Smooth muscle cell (in vitro differentiated cells): ENCODE results near the gene ING2. TPM values are rescaled to one million over a fixed set of nuclear protein-coding genes. Genes with fewer than 3 reads are reported as not detected.

Source experiments
- polyA plus RNA-seq: library from polyadenylated mRNA; unstranded; fragments of >200 nt; fragmentation: Nextera tagmentation; extraction: Ambion mirVana; gene quantifications from 2 replicates; pipeline ENCODE4 v1.2.1, GENCODE V29; 2016
- total RNA-seq: library from RNA; depleted of rRNA; stranded (reverse); fragments of >200 nt; gene quantifications from 2 replicates; pipeline ENCODE4 v1.2.3, GENCODE V29; 2014

ING2 gene
- total and polyA plus RNA-seq, 2 experiments from 2014 or later: 16.3 to 30.1 TPM

Other genes with a start within 250 kb of the ING2 start
- not detected in 2 replicates for gene CLDN22, start 184.8 kb upstream of the ING2 start, total RNA-seq
- gene CLDN22, start 184.8 kb upstream of the ING2 start, polyA plus RNA-seq: 0.08 TPM in 1 of 2 replicates, not detected in the other
- gene CLDN24, start 182.6 kb upstream of the ING2 start, total RNA-seq: not detected in 2 replicates
- not detected in 2 replicates for gene CLDN24, start 182.6 kb upstream of the ING2 start, polyA plus RNA-seq
- gene CDKN2AIP, start 60.4 kb upstream of the ING2 start, total RNA-seq: 27.2 and 32.1 TPM in 2 replicates
- gene CDKN2AIP, start 60.4 kb upstream of the ING2 start, polyA plus RNA-seq: 12.4 and 13.0 TPM in 2 replicates
- gene RWDD4, start 154.1 kb downstream of the ING2 start, total RNA-seq: 25.1 and 28.1 TPM in 2 replicates
- gene RWDD4, start 154.1 kb downstream of the ING2 start, polyA plus RNA-seq: 20.0 and 23.6 TPM in 2 replicates
- gene TRAPPC11, start 154.2 kb downstream of the ING2 start, total RNA-seq: 41.0 and 56.5 TPM in 2 replicates
- 12.4 and 15.5 TPM in 2 replicates for gene TRAPPC11, start 154.2 kb downstream of the ING2 start, polyA plus RNA-seq